GM12873 (cell line): ENCODE results near the gene TIMM10.

Experiments
- TF ChIP-seq, protein P1 (sequence below): IDR thresholded peaks from 2 replicates; pipeline ENCODE4 v1.5.1; 2012; ENCODE audit warnings: low read depth, mild to moderate bottlenecking, moderate library complexity, low read length, control low read depth; ENCODE audit not compliant: insufficient read depth; ENCODE audit errors: missing control alignments

Gene TIMM10

DNA sequence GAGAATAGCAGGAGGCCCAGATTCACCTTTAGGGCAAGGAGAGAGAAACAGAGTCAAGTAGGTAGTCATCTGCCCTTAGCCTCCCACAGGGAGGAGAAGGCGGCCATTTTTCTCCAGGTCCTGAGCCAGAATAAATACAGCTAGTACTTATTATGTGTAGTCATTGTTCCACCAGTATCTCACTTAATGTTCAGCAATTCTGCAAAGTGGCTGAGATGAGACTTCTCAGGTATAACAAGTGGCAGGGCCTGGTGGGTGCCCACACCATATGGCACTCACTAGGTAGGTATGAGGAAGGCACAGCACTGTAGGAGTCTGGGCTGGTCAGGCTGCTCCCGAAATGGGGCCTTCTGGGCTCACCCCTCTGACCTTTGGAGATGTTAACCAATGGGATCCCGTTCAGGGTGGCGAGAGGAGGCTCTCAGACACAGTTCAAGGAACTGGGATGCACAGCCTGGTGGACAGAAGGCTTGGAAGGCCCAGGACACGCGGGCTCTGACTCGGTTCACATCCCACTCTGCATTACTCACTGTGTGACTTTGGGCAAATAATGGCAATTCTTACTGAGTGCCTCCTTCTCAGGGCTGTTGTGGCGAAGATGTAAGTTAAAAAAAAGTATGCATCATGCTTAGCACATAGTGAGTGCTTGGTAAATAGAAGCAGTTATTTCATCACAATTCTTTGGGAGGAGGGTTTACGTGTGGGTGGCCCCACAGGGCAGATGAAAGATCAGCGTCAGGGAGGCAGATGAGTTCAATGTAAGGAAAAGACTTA, 45.1 kb downstream of the TIMM10 start:
- TF ChIP-seq, protein P1, sequence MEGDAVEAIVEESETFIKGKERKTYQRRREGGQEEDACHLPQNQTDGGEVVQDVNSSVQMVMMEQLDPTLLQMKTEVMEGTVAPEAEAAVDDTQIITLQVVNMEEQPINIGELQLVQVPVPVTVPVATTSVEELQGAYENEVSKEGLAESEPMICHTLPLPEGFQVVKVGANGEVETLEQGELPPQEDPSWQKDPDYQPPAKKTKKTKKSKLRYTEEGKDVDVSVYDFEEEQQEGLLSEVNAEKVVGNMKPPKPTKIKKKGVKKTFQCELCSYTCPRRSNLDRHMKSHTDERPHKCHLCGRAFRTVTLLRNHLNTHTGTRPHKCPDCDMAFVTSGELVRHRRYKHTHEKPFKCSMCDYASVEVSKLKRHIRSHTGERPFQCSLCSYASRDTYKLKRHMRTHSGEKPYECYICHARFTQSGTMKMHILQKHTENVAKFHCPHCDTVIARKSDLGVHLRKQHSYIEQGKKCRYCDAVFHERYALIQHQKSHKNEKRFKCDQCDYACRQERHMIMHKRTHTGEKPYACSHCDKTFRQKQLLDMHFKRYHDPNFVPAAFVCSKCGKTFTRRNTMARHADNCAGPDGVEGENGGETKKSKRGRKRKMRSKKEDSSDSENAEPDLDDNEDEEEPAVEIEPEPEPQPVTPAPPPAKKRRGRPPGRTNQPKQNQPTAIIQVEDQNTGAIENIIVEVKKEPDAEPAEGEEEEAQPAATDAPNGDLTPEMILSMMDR, result no peak

DNA sequence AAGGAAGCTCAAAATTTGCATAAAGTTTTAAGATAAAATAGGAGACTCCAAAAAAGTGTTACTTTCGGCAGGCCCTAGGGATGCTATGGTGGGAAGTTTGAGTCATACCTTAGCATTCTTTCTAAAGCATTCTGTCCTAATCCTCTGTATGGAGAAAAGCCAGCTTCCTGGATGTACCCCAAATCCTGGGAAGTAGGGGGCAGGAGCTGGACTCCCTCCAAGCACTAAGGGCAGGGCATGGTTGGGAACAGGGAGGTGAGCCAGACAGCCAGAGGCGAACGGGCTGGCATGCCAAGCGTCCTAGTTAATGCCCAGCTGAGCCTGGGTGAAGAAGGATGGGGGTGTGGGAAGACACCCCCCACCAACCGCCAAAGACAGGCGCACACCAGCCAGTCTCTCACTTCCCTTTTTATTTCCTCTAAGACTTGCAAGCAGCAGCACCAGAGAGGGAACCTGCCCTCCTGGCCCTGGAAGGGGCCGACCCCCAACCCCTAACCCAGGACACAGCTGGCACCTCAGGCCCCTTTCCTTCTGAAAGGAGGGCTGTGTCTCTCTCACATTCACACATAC, 46.3 kb downstream of the TIMM10 start:
- TF ChIP-seq, protein P1, result no peak

DNA sequence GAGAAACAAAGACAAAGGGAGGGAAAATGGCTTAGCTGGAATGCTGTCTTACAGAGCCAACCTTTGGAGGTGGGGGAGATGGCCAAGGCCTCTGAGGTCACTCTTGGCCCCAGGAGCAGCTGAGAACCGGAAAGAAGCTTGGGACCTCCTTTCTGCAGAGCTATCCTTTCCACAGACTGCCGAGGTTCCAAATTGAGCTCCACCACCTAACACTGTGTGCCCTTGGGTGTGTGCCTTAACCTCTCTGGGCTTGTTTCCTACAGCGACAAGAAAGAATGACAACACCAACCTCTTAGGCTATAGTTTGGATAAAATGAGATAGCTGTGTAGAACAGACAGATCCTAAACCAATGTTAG, 47.0 kb downstream of the TIMM10 start:
- TF ChIP-seq, protein P1, result no peak

DNA sequence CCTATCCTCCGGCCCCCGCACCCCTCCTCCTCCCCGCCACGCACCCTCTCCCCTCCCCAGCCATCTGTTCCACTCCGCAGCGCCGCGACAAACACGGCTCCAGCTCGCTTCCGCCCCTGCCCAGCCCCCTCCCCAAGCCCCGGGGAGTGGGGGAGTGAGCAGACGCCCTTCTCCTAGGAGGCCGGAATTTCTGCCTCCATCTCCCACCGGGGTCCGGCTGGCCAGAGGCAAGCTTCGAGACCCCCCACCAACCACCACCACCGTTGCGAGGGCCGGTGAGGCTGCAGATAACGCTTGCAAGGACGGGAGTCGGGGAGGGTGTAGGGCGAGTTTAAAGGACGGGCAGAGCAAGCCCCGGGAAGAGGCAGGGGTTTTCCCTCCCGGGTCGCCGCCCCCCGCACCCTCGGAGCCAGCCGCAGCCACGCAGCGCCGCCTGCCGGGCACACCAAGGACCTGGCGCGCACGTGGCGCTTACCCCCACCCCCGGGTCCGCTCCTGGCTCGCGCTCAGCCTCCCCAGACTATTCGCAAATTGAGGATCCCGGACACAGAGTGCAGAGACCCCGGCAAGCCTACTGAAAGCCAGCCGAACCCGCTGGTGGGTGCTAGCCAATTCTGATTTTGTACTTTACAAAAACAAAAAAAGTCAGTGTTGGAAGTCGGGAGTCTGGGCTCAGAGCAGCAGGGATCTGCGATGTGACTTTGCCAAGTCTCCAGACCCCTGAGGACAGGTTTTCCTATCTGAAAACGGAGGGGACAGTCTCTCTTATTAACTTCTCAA, 47.6 kb downstream of the TIMM10 start:
- TF ChIP-seq, protein P1, result peak; percentile 85

DNA sequence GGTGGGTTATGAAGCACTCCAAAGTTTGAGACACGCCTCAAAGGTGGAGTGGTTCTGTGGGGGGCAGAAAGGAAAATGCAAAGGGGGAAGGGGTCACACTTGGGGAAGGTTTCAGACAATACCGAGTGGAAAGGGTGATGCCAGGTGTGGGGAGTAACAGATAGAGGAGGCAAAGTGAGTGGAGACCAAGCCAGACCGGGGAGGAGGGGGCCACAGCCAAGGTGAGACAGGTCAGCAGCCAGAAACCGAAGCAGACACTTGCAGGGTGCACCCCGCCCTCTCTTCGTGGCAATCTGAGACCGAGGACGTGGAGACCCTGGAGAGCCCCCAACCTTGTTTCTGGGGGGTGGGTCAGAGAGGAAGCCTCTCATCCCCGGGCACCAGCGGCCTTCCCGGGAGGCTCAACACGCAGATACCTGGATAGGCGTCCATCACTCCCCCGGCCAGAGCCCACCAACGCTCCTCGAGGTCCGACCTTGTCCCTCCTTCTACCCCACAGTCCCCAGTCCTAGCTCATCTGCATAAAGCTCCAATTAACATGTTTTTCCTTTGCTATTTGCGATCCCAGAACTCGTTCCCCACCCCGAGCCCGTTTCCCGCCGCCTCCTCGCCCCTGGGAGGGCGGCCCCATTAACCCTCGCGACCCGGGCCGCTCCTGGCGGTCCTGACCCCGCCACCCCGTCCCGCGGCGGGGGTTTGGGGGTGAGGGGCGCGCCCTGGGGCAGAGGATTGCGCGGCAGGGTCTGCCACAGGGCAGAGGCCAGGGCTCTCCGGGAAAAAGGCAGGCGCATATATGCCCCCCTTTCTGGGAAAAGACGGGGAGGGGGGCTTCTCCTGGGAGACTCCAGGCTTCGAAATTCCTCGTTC, 48.4 kb downstream of the TIMM10 start:
- TF ChIP-seq, protein P1, result no peak

DNA sequence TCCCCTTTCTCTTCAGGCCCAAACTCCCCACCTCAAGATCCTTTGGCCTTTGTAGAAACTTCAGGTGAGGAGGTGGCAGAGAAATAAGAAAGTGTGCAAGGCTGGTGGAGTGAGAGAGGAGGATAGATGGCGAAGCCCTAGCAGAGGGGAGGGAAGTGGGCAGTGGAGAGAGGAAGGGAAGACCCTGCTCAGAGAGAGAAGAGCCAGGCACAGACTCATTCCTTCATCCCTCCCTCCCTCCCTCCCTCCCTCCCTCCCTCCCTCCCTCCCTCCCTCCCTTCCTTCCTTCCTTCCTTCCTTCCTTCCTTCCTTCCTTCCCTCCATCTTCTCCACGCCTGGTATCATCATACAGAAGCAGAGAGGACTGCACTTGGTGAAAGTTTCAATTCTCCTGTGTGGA, 49.2 kb downstream of the TIMM10 start:
- TF ChIP-seq, protein P1, result no peak
